ENCODE results near the gene TLR3. TPM values are rescaled to one million over a fixed set of nuclear protein-coding genes. Genes with fewer than 3 reads are reported as not detected.

The TLR3 gene
- total RNA-seq, 2 experiments from 2014 or later: 0.28 to 0.47 TPM

DNA sequence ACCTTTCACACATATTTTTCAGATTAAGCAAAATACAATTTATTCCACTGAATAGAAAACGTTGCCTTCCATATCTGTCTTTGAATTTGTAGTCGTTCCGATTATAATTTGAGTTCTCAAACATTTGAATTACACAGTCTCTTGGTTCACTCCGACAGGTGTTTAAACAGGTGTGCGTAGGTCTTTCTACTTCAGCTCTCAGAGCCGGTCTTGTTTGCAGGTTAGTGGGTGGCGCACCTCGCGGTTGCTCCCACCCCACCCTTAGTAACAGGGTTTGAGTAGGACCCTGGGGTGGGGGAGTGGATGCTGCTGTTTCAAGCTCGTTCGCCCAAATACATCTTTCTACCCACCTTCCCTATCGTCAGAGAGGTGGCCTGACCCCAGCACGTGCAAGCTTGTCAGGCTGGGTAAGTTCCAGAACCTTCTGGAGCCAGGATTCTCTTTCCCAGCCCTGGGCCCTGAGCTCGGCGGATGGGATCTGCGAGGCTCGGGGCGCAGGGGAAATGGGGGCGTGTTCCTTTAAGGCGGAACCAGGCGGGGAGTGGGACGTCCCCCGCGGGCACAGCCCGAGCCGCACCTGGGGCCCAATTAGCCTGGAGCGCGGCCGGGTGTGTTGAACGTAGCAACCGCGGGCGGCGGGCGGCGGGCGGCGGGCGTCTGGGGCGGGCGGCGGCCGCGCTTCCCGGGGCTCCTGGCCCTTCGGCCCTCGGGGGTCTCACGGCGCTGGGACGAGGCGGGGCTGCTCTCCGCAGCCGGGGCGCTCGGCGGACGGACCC is 35.3 kb downstream of the TLR3 start, which contains the start of gene FAM149A:
Gene FAM149A (plus strand): TSS at position 591 of the 776 bp plus-strand sequence.
- H3K36me3 Mint-ChIP-seq (ENCODE audit: low read depth): no peaks in the 10 kb centered on the region
- CTCF ChIA-PET: no interaction called here
- Histone ChIP-seq H3K4me1 (ENCODE audit: insufficient read depth, low read length) (peaks cover 13% of the 10 kb centered on the region), H3K27ac (ENCODE audit: low read depth in 1 of 2, low read length in 2 of 2) (no peak within 1 kb of the TSS), H3K9me3 (ENCODE audit: control insufficient read depth in 1 of 2, insufficient read depth in 1 of 2, low read length in 2 of 2) (no peaks in the 10 kb centered on the region), H3K4me3 (ENCODE audit: low read length) (peak within 1 kb of the TSS; percentile 36), H3K36me3 (ENCODE audit: insufficient read depth, low read length) (no peaks in the 10 kb centered on the region), H3K27me3 (ENCODE audit: control insufficient read depth in 1 of 2, insufficient read depth in 2 of 2, low read length in 2 of 2) (peaks cover 17 to 40% of the 10 kb centered on the region in 2 experiments)
- peaks cover 72% of the 10 kb centered on the region for H3K27me3 Mint-ChIP-seq
- no peak within 1 kb of the TSS for H3K27ac Mint-ChIP-seq
- intact Hi-C loops (cut with DNase I, micrococcal nuclease): no loop called here
- DNase-seq: peak in 13 of 14 experiments; percentile 11 to 69 (median 31)
- POLR2A ChIA-PET: interaction anchor here (2.2 kb wide), 1 partner anchor 88 kb away, joined by 18 read pairs; the partner anchor contains the start of gene CYP4V2
- H3K9me3 Mint-ChIP-seq: no peaks in the 10 kb centered on the region
- peaks cover 13% of the 10 kb centered on the region for H3K4me1 Mint-ChIP-seq (ENCODE audit: low read depth)
- H3K4me3 Mint-ChIP-seq: peak within 1 kb of the TSS; percentile 89
- ATAC-seq (ENCODE audit: poor library complexity): peak; percentile 87
- TF ChIP-seq, protein P1, sequence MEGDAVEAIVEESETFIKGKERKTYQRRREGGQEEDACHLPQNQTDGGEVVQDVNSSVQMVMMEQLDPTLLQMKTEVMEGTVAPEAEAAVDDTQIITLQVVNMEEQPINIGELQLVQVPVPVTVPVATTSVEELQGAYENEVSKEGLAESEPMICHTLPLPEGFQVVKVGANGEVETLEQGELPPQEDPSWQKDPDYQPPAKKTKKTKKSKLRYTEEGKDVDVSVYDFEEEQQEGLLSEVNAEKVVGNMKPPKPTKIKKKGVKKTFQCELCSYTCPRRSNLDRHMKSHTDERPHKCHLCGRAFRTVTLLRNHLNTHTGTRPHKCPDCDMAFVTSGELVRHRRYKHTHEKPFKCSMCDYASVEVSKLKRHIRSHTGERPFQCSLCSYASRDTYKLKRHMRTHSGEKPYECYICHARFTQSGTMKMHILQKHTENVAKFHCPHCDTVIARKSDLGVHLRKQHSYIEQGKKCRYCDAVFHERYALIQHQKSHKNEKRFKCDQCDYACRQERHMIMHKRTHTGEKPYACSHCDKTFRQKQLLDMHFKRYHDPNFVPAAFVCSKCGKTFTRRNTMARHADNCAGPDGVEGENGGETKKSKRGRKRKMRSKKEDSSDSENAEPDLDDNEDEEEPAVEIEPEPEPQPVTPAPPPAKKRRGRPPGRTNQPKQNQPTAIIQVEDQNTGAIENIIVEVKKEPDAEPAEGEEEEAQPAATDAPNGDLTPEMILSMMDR (IDR thresholded peaks at IDR 0.05): no peak

DNA sequence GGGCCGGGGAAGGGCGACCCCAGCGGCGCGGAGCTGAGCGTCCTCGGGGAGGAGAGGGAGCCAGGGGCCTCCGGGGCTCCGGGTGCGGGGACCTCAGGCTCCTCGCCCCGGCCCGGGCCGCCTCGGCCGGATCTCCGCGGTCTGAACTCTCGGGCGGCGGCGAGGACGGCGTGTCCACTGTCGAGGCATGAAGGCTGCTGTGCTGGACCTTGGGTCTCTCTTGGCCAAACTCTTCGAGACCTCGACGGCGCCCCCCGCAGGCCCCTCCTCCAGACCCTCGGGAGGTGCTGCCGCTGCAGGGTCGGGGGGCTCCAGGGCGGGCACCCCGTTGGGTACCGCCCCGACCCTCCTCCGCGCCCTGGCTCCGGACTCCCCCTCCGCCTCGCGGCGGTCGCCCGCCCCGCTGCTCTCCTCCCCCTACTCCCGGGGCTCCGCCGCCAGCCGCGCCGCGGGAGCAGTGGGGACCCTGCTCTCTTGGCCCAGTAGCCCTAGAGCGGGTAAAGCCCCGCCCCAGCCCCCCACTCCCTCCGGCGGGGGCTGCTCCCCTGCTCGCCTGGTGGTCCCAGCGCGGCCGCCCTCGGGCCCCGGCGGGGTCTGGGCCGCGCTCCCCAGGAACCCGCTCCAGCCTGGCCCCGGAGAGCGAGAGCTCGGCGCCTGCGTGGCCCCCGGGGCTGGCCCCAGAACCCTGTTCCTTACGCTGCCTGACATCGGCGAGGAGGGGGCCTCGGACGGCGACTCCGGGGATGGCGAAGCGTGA is 36.1 kb downstream of the TLR3 start:
- DNase-seq: peak in 4 of 14 experiments; percentile 5 to 20 (median 6)
- CTCF ChIA-PET: no interaction called here
- Histone ChIP-seq H3K27ac (ENCODE audit: low read depth in 1 of 2, low read length in 2 of 2) (no peak overlapping the region), H3K9me3 (ENCODE audit: control insufficient read depth in 1 of 2, insufficient read depth in 1 of 2, low read length in 2 of 2) (no peaks in the 10 kb centered on the region), H3K4me3 (ENCODE audit: low read length) (peak overlapping the region; percentile 36), H3K4me1 (ENCODE audit: insufficient read depth, low read length) (peaks cover 13% of the 10 kb centered on the region), H3K27me3 (ENCODE audit: control insufficient read depth in 1 of 2, insufficient read depth in 2 of 2, low read length in 2 of 2) (peaks cover 18 to 48% of the 10 kb centered on the region in 2 experiments), H3K36me3 (ENCODE audit: insufficient read depth, low read length) (no peaks in the 10 kb centered on the region)
- Mint-ChIP-seq H3K9me3 (no peaks in the 10 kb centered on the region), H3K4me3 (peak overlapping the region; percentile 89), H3K4me1 (ENCODE audit: low read depth) (peaks cover 13% of the 10 kb centered on the region), H3K36me3 (ENCODE audit: low read depth) (no peaks in the 10 kb centered on the region), H3K27me3 (peaks cover 72% of the 10 kb centered on the region), H3K27ac (no peak overlapping the region)
- POLR2A ChIA-PET: interaction anchor here (2.2 kb wide), 1 partner anchor 87 kb away, joined by 18 read pairs; the partner anchor contains the start of gene CYP4V2
- intact Hi-C loops (cut with DNase I, micrococcal nuclease): no loop called here
- TF ChIP-seq, protein P1 (IDR thresholded peaks at IDR 0.05): no peak
- ATAC-seq (ENCODE audit: poor library complexity): peak; percentile 35

DNA sequence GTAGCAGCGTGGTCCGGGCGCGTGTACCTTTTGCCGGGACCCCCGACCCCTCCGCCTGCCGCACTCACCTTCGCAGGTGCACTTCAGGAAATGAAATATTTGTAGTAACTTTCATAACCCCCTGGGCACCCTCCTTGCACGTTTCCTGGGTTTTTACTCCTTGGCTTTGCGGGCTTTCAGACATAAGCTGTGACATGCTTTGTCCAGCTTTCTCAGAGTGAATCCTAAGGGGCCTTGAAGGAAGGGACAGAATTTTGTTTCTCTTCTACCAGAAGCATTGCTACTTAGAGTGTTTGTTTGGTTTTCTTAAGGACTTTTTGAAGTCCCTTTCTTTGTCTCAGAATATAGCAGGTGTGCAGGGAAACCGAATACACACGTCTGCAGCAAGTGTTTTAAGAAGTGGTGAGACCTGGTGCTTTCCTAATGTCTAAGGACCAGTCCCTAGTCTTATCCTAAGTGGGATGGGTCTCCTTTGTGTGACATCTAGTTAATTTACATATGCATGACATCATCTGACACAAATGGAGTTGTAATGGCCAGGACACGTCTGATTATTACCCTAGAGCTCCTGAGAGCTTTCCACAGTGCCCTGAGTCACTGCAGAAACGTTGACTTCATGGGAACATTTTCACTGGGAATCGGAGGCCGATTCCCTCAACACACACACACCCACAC is 36.8 kb downstream of the TLR3 start:
- peak; percentile 25 for ATAC-seq (ENCODE audit: poor library complexity)
- TF ChIP-seq, protein P1 (IDR thresholded peaks at IDR 0.05): no peak
- Histone ChIP-seq H3K36me3 (ENCODE audit: insufficient read depth, low read length) (no peaks in the 10 kb centered on the region), H3K27ac (ENCODE audit: low read depth in 1 of 2, low read length in 2 of 2) (no peak overlapping the region), H3K4me3 (ENCODE audit: low read length) (peak overlapping the region; percentile 31), H3K4me1 (ENCODE audit: insufficient read depth, low read length) (peaks cover 13% of the 10 kb centered on the region), H3K9me3 (ENCODE audit: control insufficient read depth in 1 of 2, insufficient read depth in 1 of 2, low read length in 2 of 2) (no peaks in the 10 kb centered on the region), H3K27me3 (ENCODE audit: control insufficient read depth in 1 of 2, insufficient read depth in 2 of 2, low read length in 2 of 2) (peaks cover 18 to 48% of the 10 kb centered on the region in 2 experiments)
- Mint-ChIP-seq H3K9me3 (no peaks in the 10 kb centered on the region), H3K4me3 (peak overlapping the region; percentile 89), H3K36me3 (ENCODE audit: low read depth) (no peaks in the 10 kb centered on the region), H3K4me1 (ENCODE audit: low read depth) (peaks cover 13% of the 10 kb centered on the region), H3K27ac (no peak overlapping the region), H3K27me3 (peaks cover 69% of the 10 kb centered on the region)
- CTCF ChIA-PET: no interaction called here
- DNase-seq: peak in 2 of 14 experiments; percentile 5 to 28
- intact Hi-C loops (cut with DNase I, micrococcal nuclease): no loop called here
- POLR2A ChIA-PET: interaction anchor here (2.2 kb wide), 1 partner anchor 86 kb away, joined by 18 read pairs; the partner anchor contains the start of gene CYP4V2

Measured in CD4-positive, alpha-beta T cell (primary cell).